ENCODE data around the gene MICALL2. TPM values are rescaled to one million over a fixed set of nuclear protein-coding genes. Genes with fewer than 3 reads are reported as not detected.

MICALL2 gene
- total RNA-seq, 4 donors from 2014 or later = 67.6 to 181 (median 97.0) TPM

DNA sequence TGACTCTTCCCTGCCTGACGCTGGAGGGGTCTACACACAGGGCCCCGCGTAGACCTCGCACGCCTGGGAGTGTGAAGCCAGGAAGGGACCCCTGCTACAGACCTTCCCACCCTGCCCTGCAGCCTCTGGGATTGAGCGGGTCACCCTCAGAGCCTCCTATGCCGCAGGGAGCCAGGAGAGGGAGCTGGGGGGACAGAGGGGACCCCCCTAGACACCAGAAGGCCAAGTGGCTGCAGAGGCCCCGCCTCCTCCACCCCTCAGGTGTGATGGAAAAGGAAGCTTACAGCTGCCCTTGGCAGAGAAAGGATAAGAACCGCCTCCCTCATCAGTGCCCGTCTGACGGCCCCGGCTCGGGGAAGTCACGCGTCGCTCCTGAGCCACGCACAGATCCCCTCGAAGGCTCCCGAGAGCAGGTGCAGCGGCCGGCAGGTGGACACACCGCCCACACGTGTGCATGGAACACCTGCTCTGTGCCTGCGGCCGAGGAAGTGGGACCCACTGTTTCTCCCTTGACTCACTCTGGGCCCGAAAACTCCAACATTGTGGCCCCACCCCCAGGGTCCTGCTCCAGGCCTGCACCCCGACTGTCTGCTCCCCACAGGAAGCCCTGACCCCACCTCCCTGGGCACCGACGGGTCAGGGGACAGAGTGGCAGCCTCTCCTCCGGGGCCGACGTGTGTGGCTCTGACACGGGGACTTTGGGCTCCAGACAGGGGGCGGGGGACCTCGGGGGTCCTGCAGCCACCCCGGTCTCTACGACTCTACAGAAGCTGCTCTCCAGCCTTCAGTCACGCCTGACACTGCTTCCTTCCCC lies 73.3 kb downstream of the MICALL2 start:
- no peak for TF ChIP-seq POLR2A (IDR thresholded peaks at IDR 0.05)
- TF ChIP-seq, protein P1, sequence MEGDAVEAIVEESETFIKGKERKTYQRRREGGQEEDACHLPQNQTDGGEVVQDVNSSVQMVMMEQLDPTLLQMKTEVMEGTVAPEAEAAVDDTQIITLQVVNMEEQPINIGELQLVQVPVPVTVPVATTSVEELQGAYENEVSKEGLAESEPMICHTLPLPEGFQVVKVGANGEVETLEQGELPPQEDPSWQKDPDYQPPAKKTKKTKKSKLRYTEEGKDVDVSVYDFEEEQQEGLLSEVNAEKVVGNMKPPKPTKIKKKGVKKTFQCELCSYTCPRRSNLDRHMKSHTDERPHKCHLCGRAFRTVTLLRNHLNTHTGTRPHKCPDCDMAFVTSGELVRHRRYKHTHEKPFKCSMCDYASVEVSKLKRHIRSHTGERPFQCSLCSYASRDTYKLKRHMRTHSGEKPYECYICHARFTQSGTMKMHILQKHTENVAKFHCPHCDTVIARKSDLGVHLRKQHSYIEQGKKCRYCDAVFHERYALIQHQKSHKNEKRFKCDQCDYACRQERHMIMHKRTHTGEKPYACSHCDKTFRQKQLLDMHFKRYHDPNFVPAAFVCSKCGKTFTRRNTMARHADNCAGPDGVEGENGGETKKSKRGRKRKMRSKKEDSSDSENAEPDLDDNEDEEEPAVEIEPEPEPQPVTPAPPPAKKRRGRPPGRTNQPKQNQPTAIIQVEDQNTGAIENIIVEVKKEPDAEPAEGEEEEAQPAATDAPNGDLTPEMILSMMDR (IDR thresholded peaks at IDR 0.05) = no peak
- Histone ChIP-seq H3K27ac (no peak overlapping the region), H3K4me1 (no peaks in the 10 kb centered on the region), H3K27me3 (peaks cover 64% of the 10 kb centered on the region), H3K9me3 (no peaks in the 10 kb centered on the region), H3K36me3 (no peaks in the 10 kb centered on the region), H3K4me3 (no peak overlapping the region)
- in situ Hi-C loops (cut with MboI; ENCODE audit: low pct_ligation_motif_present in 1 of 4, low pct_unique_long_range_greater_than_20kb in 1 of 4, low sequenced_read_pairs in 3 of 4) = no loop called here
- WGBS, 2 donors (ENCODE audit: low coverage in 1 of 2) = 42% methylated on average over 36 of the region's 38 CpGs; no CpG with 5 or more reads in 1 of the 2 donors
- intact Hi-C loops (cut with DNase I; ENCODE audit: low total_unique reads) = no loop called here
- no peak for DNase-seq

DNA sequence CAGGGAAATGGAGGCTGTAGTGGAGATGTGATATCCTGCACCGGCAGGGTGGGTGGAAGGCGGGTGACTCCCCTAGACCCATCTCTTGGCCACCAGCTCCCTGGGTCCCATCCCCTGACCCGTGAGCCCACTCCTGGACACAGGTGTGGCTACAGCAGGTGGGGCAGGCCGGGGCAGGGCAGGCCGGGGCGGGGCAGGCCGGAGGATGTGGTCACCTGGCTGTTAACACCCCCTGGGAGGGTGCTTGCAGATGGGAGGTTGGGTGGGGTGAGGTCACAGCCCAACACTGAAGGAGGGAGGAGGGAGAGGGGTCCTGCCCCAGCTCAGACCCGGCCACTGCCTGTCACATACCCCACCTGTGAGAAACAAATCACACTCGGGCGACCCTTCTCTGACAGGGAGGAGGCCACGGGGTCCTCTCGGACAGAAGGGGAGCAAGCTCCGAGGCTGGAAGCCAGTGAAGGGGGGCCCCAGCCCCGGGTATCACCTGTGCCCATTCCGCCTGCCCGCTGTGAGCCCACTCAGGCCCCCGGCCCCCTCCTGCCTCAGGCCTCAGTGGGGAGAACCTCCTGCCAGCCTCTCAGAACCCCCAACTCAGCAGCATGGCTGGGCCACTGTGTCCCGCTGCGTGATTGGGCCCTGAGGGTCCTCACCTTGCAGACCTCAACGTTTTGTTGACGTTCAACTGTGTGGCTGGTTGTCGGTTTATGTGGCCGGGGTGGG lies 74.0 kb downstream of the MICALL2 start:
- 40 to 58% methylated on average over 2 to 23 of the region's 23 CpGs for WGBS, 2 donors (ENCODE audit: low coverage in 1 of 2)
- Histone ChIP-seq H3K27ac (no peak overlapping the region), H3K36me3 (no peaks in the 10 kb centered on the region), H3K9me3 (no peaks in the 10 kb centered on the region), H3K4me3 (no peak overlapping the region), H3K4me1 (no peaks in the 10 kb centered on the region), H3K27me3 (peaks cover 66% of the 10 kb centered on the region)
- in situ Hi-C loops (cut with MboI; ENCODE audit: low pct_ligation_motif_present in 1 of 4, low pct_unique_long_range_greater_than_20kb in 1 of 4, low sequenced_read_pairs in 3 of 4) = no loop called here
- no peak for TF ChIP-seq EP300 (IDR thresholded peaks at IDR 0.05; ENCODE audit: low read depth)
- no peak for TF ChIP-seq POLR2AphosphoS5 (IDR thresholded peaks at IDR 0.05)
- no peak for TF ChIP-seq POLR2A (IDR thresholded peaks at IDR 0.05)
- TF ChIP-seq, protein P1 (IDR thresholded peaks at IDR 0.05) = no peak
- DNase-seq = no peak
- intact Hi-C loops (cut with DNase I; ENCODE audit: low total_unique reads) = no loop called here

Other genes with a start within 250 kb of the MICALL2 start
- not detected for gene UNCX, start 226.6 kb downstream of the MICALL2 start, total RNA-seq
- 100 to 1,000 TPM in 1 of 4 donors, 10 to 100 TPM in 3; 50.3 to 134 (median 71.4) TPM for gene INTS1, start 44.9 kb upstream of the MICALL2 start, total RNA-seq
- gene MAFK, start 71.2 kb upstream of the MICALL2 start, total RNA-seq = 100 to 1,000 TPM in 1 of 4 donors, 10 to 100 TPM in 3; 22.9 to 103 (median 44.0) TPM
- gene TMEM184A, start 96.7 kb upstream of the MICALL2 start, total RNA-seq = 100 to 1,000 TPM in 2 of 4 donors, 10 to 100 TPM in 2; 49.9 to 151 (median 94.1) TPM
- gene PSMG3, start 110.6 kb upstream of the MICALL2 start, total RNA-seq = 10 to 100 TPM in 3 of 4 donors, 1 to 10 TPM in 1; 7.1 to 41.9 (median 27.6) TPM
- gene ELFN1, start 210.8 kb upstream of the MICALL2 start, total RNA-seq = under 1 TPM in 3 of 4 donors, not detected in 1; 0.14 to 0.60 (median 0.32) TPM